Transverse colon (tissue), 4 donors: ENCODE data around the gene ADIPOR2.

ENCODE experiments used
- EP300 ChIP-seq: sonication (generic); formaldehyde crosslinking; IDR thresholded peaks from one replicate; pipeline ENCODE4 v1.6.1; 2017; ENCODE audit warnings: antibody characterized with exemption, low read depth
- POLR2A ChIP-seq: fragments of 450-650 bp; IDR thresholded peaks from one replicate; pipeline ENCODE4 v1.6.1; 2016; ENCODE audit warnings: antibody characterized with exemption, mild to moderate bottlenecking, moderate library complexity
- POLR2AphosphoS5 ChIP-seq, 3 donors: sonication (generic); formaldehyde crosslinking; IDR thresholded peaks; one replicate each; pipeline ENCODE4 v1.6.1; 2016; ENCODE audit warnings: antibody characterized with exemption in 3 of 3
- TF ChIP-seq, protein P1 (sequence below), 5 experiments: fragments of 200-600 bp in 3 of 5; fragments of 450-650 bp in 2 of 5; sonication (generic) in 3 of 5; IDR thresholded peaks; 1 replicate in 2 of 5; 2 replicates in 3 of 5; pipeline ENCODE4 v1.5.1; 2016 to 2017; ENCODE audit warnings: antibody characterized with exemption in 5 of 5, inconsistent platforms in 3 of 5, mild to moderate bottlenecking in 2 of 5, moderate library complexity in 1 of 5

DNA sequence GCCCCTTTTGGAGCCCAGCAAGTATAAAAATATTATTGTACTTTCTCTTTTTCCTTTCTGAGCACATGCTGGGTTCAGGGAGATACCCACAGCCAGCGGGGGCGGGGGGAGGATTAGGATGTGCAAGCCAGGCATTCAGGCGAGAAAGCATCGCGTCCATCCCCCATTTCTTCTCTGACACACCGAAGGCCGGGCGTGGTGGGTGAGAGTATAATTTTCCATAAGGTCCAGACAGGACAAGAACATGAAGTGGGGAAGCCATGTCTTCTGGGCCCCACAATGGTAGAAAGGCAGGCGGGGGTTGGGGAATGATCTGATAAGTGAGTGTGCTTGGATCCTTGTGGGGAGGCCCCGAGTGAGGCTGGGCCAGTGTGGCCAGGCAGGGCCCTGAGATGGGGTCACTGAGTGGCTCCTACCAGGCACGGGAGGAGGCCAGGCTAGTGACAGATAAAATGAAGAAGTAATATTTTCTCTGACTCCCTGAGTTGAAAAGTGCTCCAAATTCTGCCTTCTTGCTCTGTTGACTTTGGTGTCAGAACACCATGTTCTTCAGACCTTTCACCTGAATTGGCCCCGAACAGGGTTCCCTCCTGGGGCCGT, 118.8 kb downstream of the ADIPOR2 start:
- TF ChIP-seq, protein P1, sequence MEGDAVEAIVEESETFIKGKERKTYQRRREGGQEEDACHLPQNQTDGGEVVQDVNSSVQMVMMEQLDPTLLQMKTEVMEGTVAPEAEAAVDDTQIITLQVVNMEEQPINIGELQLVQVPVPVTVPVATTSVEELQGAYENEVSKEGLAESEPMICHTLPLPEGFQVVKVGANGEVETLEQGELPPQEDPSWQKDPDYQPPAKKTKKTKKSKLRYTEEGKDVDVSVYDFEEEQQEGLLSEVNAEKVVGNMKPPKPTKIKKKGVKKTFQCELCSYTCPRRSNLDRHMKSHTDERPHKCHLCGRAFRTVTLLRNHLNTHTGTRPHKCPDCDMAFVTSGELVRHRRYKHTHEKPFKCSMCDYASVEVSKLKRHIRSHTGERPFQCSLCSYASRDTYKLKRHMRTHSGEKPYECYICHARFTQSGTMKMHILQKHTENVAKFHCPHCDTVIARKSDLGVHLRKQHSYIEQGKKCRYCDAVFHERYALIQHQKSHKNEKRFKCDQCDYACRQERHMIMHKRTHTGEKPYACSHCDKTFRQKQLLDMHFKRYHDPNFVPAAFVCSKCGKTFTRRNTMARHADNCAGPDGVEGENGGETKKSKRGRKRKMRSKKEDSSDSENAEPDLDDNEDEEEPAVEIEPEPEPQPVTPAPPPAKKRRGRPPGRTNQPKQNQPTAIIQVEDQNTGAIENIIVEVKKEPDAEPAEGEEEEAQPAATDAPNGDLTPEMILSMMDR (IDR thresholded peaks at IDR 0.05), result no peak
- TF ChIP-seq POLR2A, result no peak
- TF ChIP-seq EP300, result no peak
- TF ChIP-seq POLR2AphosphoS5 (IDR thresholded peaks at IDR 0.05), result no peak
